Chondrocyte (in vitro differentiated cells): Measurements from ENCODE around the gene IL12A. TPM values are rescaled to one million over a fixed set of nuclear protein-coding genes. Genes with fewer than 3 reads are reported as not detected.

ENCODE experiments used
- DNase-seq: peaks from one replicate; pipeline ENCODE4 v3.0.0; 2021; ENCODE audit warnings: mixed read lengths, low spot score
- H3K27ac Mint-ChIP-seq: one replicate; pipeline ENCODE4 v1.8.0; 2021; ENCODE audit warnings: mild to moderate bottlenecking, moderate library complexity, mixed read lengths; ENCODE audit not compliant: unreplicated experiment
- H3K27me3 Mint-ChIP-seq: 2 replicates; pipeline ENCODE4 v1.8.0; 2021; ENCODE audit warnings: low read depth, mixed read lengths
- H3K36me3 Mint-ChIP-seq: 2 replicates; pipeline ENCODE4 v1.8.0; 2021; ENCODE audit warnings: low read depth, mixed read lengths
- H3K4me1 Mint-ChIP-seq: 2 replicates; pipeline ENCODE4 v1.8.0; 2021; ENCODE audit warnings: low read depth, mild to moderate bottlenecking, mixed read lengths
- H3K4me3 Mint-ChIP-seq: one replicate; pipeline ENCODE4 v1.8.0; 2021; ENCODE audit warnings: mild to moderate bottlenecking, moderate library complexity, mixed read lengths; ENCODE audit not compliant: unreplicated experiment
- H3K9me3 Mint-ChIP-seq: 2 replicates; pipeline ENCODE4 v1.8.0; 2021; ENCODE audit warnings: low read depth, mixed read lengths
- CTCF ChIP-seq: fragments of 200-600 bp; sonication (generic); IDR thresholded peaks from 2 replicates; pipeline ENCODE4 v1.5.0; 2021; ENCODE audit warnings: antibody characterized with exemption, mild to moderate bottlenecking, moderate library complexity
- total RNA-seq: library from RNA; stranded (reverse); gene quantifications from 3 replicates; pipeline ENCODE4 v1.2.1, GENCODE V29; 2021

Gene IL12A
- total RNA-seq, 1 donor from 2014 or later, result 1.9 TPM

GRCh38 chr3:160001148-160001760, 12.6 kb downstream of the IL12A start:
- no peak for DNase-seq

GRCh38 chr3:160001850-160002623, 13.4 kb downstream of the IL12A start:
- Mint-ChIP-seq H3K4me1 (peaks cover 29% of the 10 kb centered on the region), H3K36me3 (no peaks in the 10 kb centered on the region), H3K9me3 (no peaks in the 10 kb centered on the region), H3K27me3 (no peaks in the 10 kb centered on the region), H3K4me3 (no peak overlapping the region), H3K27ac (peak overlapping the region; percentile 22)
- DNase-seq, result no peak
- no peak for TF ChIP-seq CTCF

More at GRCh38 chr3:160001148-160001760, 12.6 kb downstream of the IL12A start:
- H3K9me3 Mint-ChIP-seq, result no peaks in the 10 kb centered on the region
- no peak overlapping the region for H3K27ac Mint-ChIP-seq
- TF ChIP-seq CTCF, result peak; percentile 12
- H3K4me1 Mint-ChIP-seq, result peaks cover 31% of the 10 kb centered on the region
- no peaks in the 10 kb centered on the region for H3K27me3 Mint-ChIP-seq
- H3K36me3 Mint-ChIP-seq, result no peaks in the 10 kb centered on the region
- no peak overlapping the region for H3K4me3 Mint-ChIP-seq

- Mint-ChIP-seq H3K4me1 (peaks cover 29% of the 10 kb centered on the region), H3K9me3 (no peaks in the 10 kb centered on the region), H3K27ac (no peak overlapping the region), H3K36me3 (no peaks in the 10 kb centered on the region), H3K27me3 (no peaks in the 10 kb centered on the region), H3K4me3 (no peak overlapping the region)
- TF ChIP-seq CTCF, result peak; percentile 78
- no peak for DNase-seq
These were observed 15.0 kb downstream of the IL12A start for GRCh38 chr3:160003520-160004128.

DNA sequence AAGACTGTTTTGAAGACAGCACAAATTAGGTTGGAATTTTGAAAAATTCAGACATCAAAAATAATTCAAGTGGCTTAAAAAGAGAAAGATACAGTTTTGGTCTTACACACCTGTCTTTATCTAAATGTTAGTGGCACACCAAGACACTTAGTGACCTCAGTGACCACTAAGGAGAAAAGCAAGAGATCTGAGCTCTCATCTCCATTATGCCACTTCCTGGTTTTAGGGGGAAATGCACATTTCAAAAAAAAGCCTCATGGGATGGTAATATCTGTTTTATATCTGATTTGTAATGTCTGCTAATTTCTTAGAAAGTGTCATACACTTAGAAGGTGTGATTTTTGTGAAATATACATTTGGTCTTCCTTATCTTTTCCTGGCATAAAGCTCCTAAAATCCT, 16.4 kb downstream of the IL12A start:
- peaks cover 29% of the 10 kb centered on the region for H3K4me1 Mint-ChIP-seq
- peak; percentile 26 for TF ChIP-seq CTCF
- DNase-seq, result no peak
- no peaks in the 10 kb centered on the region for H3K36me3 Mint-ChIP-seq
- no peak overlapping the region for H3K4me3 Mint-ChIP-seq
- H3K27me3 Mint-ChIP-seq, result no peaks in the 10 kb centered on the region
- H3K9me3 Mint-ChIP-seq, result no peaks in the 10 kb centered on the region
- H3K27ac Mint-ChIP-seq, result no peak overlapping the region
